NCI-H1092 (cell line): Measurements from ENCODE around the gene VPS35.
"Not testable (repeated sequence)": the region's sequence is repeated elsewhere in the genome, so short reads cannot be mapped to it uniquely, and the experiment has no call there.

Experiments
- DNase-seq: peaks from one replicate; lab custom pipeline; 2025; lab: John Stamatoyannopoulos, UW

Gene VPS35

DNA sequence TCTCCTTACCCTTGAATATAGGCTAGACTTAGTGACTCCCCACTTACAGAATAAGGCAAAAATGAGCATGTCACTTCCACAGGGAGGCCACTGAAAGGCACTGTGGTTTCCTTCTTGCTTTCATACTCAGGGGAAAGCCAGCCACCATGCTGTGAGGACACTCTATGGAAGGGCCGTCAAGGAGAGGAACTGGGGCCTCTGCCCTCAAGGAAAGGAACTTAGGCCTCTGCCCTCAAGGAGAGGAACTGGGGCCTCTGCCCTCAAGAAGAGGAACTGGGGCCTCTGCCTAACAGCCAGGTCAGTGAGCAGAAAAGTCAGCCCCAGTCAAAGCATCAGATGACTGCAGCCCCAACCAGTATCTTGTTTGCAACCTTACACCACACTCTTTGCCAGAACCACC lies 30.1 kb downstream of the VPS35 start:
- DNase-seq = no peak

DNA sequence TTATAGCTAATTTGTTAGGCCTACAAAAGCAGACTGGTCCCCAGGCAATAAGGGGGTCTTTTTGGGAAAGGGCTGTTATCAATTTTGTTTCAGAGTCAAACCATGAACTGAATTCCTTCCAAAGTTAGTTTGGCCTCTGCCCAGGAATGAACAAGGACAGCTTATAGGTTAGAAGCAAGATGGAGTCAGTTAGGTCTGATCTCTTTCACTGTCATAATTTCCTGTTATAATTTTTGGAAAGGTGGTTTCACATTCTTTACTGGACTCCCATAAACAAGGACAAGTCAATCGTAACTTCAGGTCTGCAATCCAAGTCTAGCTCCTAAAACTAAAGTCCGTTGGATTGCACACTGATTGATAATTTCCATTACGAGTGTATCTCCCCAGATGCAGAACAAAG lies 37.7 kb downstream of the VPS35 start:
- DNase-seq = no peak

DNA sequence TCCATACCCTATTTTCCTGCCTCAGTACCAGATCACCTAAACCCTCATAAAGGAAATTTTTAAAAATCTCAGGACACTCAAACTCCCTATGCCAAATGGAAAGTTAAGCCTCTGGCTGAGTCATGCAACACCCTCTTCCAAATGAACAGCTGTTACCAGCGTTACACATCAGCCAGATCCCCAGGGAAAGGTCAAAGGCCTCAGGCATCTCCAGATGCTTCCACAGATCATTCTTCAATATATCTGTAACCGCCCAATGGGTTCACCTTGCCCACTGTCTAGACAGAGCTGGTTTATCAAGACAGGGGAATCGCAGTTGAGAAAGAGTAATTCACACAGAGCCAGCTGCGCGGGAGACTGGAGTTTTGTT lies 38.7 kb downstream of the VPS35 start:
- DNase-seq = no peak

DNA sequence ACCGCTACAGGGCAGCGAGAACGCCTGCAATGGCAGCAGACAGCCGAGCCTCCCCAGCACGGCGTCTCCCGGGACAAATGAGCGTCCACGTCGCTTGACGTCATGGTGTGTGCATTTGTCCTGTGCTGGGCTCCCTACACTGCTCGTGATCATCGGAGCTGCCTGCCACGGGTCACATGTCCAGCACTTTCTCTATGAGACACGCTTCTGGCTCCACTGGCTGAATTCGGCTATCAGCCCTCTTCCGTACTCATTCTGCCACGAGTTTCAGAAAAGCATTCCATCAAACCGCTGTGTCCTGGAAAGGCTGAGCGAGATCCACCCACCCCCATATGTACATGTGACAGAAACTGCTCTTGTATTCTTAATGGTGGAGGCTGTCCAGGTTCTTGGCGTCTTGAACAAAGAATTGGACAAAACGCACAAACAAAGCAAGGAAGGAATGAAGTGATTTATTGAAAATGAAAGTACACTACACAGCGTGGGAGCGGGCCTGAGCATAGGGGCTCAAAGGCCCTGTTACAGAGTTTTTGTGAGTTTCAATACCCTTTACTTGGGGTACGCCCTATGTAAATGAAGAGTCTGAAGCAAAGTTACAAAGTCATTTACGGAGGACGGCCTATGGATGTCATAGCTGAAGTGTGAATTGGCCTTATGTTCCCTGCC lies 39.3 kb downstream of the VPS35 start:
- DNase-seq = no peak

DNA sequence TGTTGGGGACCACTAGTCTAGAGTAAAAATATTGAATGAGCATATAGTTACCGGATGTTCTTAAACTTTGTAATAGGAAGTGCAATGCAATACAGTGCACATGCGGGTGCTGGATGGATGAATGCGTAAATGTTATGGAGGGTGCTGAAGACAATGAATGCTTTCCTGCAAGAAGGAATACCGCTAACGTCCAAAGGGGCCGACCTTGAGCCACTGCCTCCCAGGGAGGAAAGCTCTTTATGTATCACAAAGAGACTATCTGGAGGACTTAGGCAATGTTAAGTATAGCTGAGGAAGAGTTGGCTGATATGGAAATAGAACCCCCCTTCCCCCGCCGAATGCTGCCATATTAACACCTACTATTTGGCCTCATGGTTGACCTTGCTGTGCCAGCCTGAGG lies 40.3 kb downstream of the VPS35 start:
- no peak for DNase-seq

DNA sequence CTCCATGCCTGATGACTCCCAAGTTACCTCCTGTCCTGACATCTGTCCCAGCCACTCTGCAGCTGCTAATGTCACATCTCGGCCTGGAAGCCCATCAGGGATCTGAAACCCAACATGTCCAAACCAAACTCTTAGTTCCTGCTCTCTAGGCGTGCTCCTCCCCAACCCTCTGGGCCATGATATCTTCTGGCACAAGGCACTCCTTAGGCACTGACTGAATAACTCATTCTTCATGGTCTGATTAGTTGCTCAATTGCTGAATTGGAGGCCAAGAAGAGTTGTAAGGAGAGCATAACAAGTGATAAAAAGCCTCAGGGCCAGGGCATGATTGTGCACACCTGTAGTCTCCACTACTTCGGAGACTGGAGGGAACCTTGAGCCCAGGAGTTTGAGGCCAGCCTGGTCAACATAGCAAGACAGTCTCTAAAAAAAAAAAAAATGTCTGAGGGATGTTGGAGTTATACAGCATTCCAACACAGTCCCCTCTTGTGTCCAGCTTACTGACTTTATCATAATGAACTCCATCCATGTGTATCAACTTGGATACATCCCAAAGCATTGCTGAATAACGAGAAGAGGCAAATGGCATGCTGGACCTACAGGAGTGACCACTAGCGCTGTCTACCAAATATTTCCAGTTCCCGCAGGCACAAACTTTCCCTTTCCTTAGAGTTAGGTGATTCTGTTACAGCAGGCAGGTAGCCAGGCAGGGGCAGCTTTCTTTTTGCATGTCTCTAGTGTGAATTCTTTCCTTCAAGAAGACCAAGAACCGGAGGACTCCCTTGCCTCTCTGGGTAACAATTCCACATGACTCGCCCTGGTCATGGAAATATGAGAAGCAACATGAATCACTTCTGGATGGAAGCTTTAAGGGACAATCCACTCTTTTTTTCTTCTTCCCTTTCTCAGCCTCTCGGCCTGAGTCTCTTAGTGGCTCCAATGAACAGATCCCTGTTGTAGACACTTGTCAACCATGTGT lies 49.7 kb downstream of the VPS35 start:
- no peak for DNase-seq

DNA sequence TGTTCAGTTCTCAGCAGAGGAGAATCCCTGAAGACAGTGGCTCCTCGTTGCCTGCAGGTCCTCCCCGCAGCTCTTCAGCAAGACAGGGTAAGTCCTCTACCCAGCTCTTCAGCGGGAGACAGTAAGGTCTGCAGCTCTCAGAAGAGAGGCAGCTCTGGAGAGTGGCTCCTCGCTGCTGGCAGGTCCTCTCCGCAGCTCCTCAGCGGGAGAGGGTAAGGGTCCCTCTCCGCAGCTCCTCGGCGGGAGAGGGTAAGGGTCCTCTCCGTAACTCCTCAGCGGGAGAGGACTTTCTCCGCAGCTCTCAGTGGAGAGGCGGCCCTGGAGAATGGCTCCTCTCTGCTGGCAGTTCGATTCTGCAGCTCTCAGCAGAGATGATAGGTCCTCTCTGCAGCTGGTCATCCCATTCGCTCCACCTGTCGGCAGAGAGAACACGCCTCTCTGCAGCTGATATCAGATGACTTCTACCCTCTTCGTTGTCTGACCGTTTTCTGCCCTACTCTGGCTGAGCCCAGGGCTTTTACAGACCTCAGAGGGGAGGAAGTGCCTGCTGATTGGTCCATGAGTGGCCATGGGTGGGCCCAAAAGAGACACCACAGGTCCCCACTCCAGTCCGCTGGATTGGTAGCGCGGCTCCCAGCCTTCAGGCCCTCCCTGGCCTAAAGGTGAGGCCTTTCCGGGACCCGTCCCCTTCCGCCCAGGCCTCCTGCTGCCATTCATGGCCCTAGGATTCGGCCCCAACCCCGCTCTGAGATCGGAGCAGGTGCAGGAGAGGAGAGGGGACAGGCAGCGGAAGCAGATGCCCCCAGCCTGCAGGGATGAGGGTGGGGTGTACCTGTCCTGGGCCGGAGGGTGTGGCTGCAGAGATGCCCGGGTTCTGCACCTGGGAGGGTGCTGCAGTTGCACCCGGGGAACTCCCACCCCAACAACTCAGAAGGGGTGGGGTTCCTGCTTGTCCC lies 55.9 kb downstream of the VPS35 start:
- peak; percentile 43 for DNase-seq

DNA sequence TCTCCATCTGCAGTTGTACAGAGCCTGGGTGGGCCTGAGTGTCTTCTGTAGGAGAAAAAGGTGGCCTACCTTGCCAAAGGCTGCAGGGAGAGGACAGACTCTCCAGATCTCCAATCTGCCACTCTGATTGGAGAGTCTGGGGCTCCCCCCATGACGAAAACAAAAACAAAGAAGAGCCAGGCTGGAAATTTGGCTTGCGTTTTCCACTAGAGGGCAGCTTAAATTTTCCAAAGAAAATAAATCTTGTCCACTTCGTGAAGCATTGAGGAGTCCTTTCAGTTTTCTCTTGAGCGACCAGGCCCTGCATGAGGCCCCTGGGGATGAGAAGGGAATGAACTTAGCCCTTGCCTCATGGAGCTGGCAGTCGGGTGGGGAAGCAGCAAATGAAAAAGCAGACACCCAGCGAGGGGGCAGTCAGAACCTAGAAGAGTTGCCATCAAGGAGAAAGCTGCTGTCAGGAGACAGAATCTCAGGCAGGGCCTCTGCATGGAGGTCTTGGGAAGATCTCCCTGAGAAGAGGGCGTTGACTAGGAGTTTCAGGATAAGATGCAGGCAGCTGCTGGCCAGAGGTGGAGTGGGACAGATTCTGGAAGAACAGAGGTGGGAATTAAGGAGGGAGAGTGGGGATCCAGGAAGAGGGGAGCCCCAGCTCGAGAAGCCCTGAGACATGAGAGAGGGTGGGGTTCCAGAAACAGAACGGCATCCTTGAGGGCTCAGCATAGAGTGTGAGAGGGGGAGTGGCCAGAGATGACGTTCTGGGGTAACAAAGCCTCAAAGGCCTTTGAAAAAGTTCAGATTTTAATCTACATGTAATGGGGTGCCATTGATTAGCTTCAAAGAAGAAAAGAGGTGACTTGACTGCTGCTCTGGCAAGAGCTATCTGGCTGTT lies 59.4 kb downstream of the VPS35 start:
- DNase-seq = no peak

DNA sequence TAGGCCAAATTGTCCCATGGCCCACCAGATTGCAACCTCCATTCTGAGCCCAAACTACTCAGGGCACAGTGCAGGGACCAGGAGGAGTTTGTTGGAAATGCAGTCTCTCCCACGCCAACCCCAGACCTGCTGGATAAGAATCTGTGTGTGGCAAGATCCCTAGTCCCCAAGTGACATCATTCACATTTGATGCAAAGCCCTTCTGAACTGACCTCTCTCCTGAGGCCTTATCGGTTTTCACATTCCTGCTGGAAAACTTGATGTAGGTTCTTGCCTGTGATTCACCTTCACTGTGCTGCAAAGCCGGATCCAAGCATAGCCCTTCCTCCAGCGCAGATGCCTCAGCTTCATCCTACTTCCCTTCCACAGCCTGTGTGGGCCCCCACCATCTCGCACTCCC lies 61.2 kb downstream of the VPS35 start:
- DNase-seq = no peak

DNA sequence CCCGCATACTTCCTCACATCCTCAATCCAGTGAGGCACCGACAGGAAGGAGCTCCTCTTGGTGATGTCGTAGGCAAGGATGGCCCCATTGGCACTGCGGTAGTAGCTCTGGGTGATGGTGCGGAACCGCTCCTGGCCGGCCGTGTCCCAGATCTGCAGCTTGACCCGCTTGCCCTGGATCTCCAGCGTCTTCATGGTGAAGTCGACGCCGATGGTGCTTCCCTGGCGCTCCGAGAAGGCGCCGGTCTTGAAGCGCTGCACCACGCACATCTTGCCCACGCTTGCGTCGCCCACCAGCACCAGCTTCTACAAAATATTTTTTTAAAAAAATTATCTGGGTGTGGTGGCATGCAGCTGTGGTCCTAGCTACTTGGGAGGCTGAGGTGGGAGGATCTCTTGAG lies 62.3 kb downstream of the VPS35 start:
- DNase-seq = not testable (repeated sequence)

DNA sequence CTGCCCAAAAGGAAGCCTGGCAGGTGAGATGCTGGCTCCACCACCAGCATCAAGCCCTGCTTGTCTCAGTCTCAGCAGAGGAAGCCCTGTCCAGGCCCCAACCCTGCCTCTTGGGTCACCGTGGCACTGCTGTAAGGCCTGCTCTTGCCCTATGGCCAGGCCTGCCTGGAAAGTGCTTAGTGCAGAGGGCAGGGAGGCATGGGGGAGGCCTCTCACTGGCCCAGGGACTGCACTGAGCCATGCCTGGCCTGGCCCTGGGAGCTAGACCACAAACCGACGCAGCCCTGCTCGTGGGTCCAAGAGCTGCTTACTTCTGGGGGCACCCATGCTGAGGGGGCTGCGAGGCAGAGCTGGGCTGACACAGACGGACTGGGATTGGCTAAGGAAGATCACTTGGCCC lies 64.1 kb downstream of the VPS35 start:
- not testable (repeated sequence) for DNase-seq

DNA sequence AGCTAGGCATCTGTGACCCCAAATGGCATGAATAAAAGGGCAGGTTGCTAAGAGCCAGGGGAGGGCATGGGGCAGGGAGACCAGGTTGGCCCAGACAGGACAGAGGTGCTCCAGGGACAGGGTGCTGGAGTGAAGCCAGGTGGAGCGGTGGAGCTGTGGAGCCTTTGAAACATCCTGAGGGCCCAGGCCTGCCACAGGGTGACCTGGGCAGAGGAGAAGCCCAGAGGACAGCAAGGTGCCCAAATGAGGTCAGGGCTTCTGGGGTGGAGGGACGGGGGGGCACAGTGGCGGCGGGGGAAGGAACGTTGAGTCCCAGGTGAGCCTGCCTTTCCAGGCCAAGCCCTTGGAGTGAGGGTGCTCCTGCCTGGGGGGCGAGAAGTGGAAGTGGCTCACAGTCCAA lies 65.3 kb downstream of the VPS35 start:
- not testable (repeated sequence) for DNase-seq

DNA sequence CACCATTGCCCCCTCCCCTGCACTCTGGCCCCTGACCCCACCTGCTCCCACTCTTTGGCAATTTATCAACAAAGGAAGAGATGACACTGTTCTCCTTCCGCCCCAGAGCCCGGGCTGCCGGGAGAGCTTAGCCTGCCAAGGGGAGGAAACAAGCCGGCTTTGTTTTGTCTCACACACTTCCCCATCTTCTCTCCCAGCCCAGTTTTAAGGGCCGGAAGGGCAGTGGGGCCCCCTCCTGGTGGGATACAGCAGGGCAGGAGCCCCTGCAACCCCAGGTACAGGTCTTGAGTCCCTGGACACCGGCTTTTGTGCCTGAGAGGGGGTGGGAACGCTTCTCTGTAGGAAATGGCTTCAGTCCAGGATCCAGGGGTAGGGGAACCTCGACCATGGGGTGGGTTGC lies 65.7 kb downstream of the VPS35 start:
- DNase-seq = not testable (repeated sequence)

DNA sequence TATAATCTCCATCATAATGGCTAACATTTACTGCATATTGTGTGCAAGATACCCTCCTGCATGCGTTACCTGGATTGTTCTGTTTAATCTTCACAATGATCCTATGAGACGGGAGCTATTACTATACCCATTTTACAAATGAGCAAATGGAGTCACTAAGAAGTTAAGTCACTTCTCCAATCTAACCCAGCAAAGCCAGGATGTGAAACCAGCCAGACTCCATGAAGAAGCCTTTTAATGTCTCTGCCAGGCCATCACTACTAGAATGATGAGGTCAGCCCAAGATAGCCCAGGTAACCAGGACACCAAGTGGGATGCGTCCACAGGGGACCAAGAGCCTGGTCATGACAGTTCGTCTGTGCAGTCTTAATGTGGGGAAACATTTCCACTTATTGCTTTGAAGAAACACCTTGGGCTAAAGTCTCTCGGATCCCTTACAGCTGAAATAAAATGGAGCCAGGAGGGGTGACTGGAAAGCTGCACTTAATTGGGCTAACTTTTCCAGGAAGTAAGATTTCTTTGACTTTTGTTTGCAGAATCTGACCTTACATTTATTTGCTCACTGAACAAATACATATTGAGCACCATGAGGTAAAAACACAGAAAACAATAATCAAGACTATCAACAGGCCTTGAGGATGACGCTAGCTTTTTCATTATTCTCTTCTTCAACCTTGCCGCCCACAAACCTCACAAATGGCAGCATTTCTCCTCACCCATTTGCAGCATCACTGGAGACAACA lies 66.9 kb downstream of the VPS35 start:
- DNase-seq = no peak

DNA sequence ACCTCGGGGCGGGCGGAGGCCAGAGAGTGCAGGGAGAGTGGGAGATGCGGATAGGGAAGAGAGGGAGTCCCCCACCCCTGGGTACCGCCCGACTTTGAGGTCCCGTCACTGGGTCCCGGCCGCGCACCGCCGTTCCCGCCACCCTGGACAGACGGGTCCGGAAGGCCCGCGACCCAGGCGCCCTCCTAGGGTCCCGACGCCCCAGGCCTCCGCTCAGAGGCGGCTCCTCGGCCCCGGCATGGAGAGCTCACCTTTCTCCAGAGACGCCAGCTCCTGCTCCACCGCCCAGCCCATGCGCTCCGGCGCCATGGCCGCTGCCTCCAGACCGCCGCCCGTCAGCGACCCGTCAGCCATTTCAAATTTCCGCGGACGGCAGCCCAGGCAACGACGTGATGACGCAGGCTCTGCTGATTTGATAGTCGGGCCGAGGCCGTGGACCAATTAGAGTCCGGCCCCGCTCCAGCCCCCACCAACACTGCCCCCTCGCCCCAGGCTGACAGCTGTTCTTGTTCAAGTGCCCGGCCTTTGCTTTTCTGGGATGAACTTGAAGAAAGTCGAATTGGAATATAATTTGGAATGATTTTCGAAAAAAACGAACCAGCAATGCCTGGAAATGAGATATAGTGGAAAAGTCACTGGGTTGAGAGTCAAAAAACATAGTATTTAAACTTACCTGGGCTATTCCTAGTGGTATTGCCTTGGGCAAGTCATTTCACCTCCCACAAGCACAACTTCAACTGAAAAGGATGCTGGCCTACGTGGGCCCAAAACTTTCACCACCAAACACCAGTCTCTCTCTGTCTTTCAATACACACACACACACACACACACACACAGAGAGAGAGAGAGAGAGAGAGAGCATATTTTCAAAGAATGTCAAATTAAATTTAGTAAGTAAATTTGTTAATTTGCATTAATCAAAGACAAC lies 67.7 kb downstream of the VPS35 start, which contains the start of gene SHCBP1:
Gene SHCBP1, minus strand, starts transcription at position 374 of the 928 bp plus-strand sequence. Its CDS starts 20 bp downstream, at position 354.
- DNase-seq = peak; percentile 86

DNA sequence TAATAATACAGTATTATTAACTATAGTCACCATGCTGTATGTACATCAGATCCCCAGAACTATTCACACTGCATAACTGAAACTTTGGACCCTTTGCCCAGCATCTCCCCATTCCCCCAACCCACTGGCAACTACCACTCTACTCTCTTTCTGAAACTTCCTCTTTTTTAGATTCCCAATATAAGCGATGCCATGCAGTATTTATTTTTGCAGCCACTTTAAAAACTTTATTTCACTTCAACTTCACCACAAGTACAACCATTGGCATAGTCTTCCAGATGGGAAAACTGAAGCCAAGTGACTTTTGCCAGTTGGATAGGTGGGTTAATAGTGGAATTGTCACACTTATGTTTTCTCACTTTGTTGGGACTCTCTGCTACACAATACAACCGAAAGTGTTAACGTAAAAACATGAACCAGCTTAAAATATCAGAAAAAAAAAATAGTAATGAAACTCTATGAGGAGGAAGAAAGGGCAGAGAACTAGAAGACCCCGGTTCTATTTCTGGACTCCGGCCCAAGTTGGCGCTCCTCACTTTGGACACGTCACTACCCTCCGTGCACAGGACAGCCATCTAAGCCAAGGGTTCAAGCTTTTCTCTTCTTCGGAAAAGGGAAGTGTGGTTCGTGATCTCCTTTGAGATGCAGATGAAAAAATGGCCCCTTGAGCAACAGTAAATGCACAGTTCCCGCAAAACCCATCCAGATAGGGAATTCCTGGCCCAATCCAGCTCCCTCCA lies 68.5 kb downstream of the VPS35 start:
- DNase-seq = no peak

DNA sequence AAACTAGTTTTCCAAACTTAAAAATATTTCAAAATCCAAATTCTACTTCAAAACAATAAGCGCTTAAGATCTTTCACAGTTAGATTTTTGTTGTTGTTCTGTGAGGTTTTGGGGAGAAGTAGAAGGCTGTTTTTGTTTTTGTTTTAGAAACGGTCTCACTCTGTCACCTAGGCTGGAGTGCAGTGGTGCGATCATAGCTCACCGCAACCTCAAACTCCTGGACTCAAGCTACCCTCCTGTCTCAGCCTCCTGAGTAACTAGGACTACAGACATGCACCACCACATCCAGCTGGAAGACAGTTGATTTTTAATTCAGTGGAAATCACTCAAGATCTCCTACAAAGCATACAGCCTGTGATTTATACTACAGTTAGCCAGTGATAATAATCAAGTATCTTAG lies 70.5 kb downstream of the VPS35 start:
- no peak for DNase-seq

DNA sequence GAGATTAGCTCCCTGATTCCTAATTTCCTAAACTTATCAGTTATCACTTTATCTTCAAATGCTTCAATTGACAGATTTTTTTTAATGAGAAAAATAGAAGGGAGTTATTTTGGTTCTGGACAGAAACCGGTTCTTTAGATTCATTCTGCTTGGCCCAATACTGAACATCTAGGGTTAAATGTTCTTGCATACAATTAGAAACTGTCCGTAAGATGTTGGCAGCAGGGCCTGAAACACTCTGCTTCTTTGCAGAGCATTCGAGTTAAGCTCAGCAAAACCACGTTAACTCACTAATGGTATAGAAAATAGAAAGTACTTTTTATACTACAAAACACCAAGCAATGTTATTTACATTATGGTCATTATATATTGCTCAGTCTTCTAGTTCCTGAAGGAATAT lies 75.0 kb downstream of the VPS35 start:
- no peak for DNase-seq

DNA sequence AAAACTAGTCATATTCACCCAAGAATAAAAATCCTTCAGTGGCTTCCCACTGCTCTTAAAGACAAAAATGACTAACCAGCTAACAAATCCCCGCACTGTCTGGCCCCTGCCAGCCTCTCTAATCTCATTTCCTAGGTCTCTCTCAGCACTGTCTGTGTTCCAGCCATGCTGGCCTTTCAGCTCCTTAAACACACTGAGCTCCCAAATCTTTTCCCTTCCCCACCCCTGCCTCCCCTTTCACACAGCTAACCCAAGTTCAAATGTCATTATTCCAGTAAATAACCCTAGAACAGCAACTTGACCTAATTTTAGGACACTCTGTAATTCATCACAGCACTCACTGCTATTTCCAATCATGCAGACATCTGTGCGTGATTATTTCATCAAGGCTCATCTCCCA lies 75.6 kb downstream of the VPS35 start:
- DNase-seq = no peak
